PC-9 (cell line): Measurements from ENCODE around the gene HSPE1.

ENCODE experiments used
- CTCF ChIP-seq: fragments of 200-600 bp; sonication (generic); conservative IDR thresholded peaks from 2 replicates; pipeline ENCODE4 v1.6.1; 2017; ENCODE audit warnings: mixed run types, antibody characterized with exemption, mild to moderate bottlenecking, moderate library complexity
- EZH2 ChIP-seq: fragments of 200-600 bp; sonication (generic); IDR thresholded peaks from 2 replicates; pipeline ENCODE4 v1.8.0; 2017; ENCODE audit warnings: antibody characterized with exemption, low read depth

GRCh38 chr2:197486175-197486574 lies 14.0 kb upstream of the HSPE1 start:
- no peak for TF ChIP-seq CTCF
- TF ChIP-seq EZH2, result no peak
